C4-2B (cell line): Measurements from ENCODE around the gene PLPP4.

Source experiments
- CTCF ChIP-seq: fragments of 450-650 bp; conservative IDR thresholded peaks from 2 replicates; pipeline ENCODE4 v1.5.1; 2017; ENCODE audit warnings: mild to moderate bottlenecking
- ZFX ChIP-seq: fragments of 450-650 bp; IDR thresholded peaks from 2 replicates; pipeline ENCODE4 v1.6.1; 2017

GRCh38 chr10:120507651-120508050, 50.6 kb downstream of the PLPP4 start:
- no peak for TF ChIP-seq ZFX
- TF ChIP-seq CTCF, result no peak
